CD4-positive, alpha-beta memory T cell (primary cell): ENCODE data around the gene C19orf12. TPM values are rescaled to one million over a fixed set of nuclear protein-coding genes. Genes with fewer than 3 reads are reported as not detected.

Experiments
- CTCF ChIA-PET: fragments of 350-600 bp; sonication (Branson Sonifier 250); formaldehyde crosslinking; loops from one replicate; lab custom pipeline; 2021; ENCODE audit warnings: inconsistent platforms; ENCODE audit not compliant: partially characterized antibody; lab: Charles Lee
- POLR2A ChIA-PET: fragments of 350-600 bp; sonication (Branson Sonifier 250); formaldehyde crosslinking; loops from one replicate; lab custom pipeline; 2021; ENCODE audit not compliant: partially characterized antibody; lab: Charles Lee
- DNase-seq, 5 donors: peaks; one replicate each; pipeline versions ENCODE4 v3.0.0 to v3.0.0-alpha.2; 2020 to 2022; ENCODE audit warnings: mixed read lengths in 1 of 5
- H3K27ac ChIP-seq: one replicate; pipeline ENCODE4 v1.7.0; 2013; ENCODE audit warnings: low read depth, low read length
- H3K27me3 ChIP-seq: 2 replicates; pipeline ENCODE4 v1.7.0; 2013; ENCODE audit warnings: mild to moderate bottlenecking, low read length, moderate library complexity; ENCODE audit not compliant: insufficient read depth
- H3K36me3 ChIP-seq: 2 replicates; pipeline ENCODE4 v1.7.0; 2013; ENCODE audit warnings: mild to moderate bottlenecking, low read length, moderate library complexity; ENCODE audit not compliant: insufficient read depth
- H3K4me1 ChIP-seq: 2 replicates; pipeline ENCODE4 v1.7.0; 2013; ENCODE audit warnings: mild to moderate bottlenecking, low read length, moderate library complexity; ENCODE audit not compliant: insufficient read depth
- H3K4me3 ChIP-seq, 2 donors: one replicate each; pipeline ENCODE4 v1.7.0; 2013; ENCODE audit warnings: low read length in 2 of 2, mild to moderate bottlenecking in 1 of 2
- H3K9me3 ChIP-seq, 2 donors: one replicate each; pipeline ENCODE4 v1.7.0; 2013; ENCODE audit warnings: low read length in 2 of 2, control low read depth in 1 of 2; ENCODE audit not compliant: control insufficient read depth in 1 of 2
- H3K27ac Mint-ChIP-seq, 7 donors: one replicate each; pipeline ENCODE4 v1.8.0; 2020 to 2021; ENCODE audit warnings: mixed read lengths in 7 of 7, mild to moderate bottlenecking in 6 of 7, inconsistent platforms in 3 of 7, moderate library complexity in 3 of 7
- H3K27me3 Mint-ChIP-seq, 2 donors: one replicate each; pipeline ENCODE4 v1.8.0; 2020 to 2021; ENCODE audit warnings: mixed read lengths in 2 of 2
- H3K36me3 Mint-ChIP-seq, 2 donors: one replicate each; pipeline ENCODE4 v1.8.0; 2020 to 2021; ENCODE audit warnings: mixed read lengths in 2 of 2, inconsistent platforms in 1 of 2, mild to moderate bottlenecking in 1 of 2
- H3K4me1 Mint-ChIP-seq, 4 donors: one replicate each; pipeline ENCODE4 v1.8.0; 2020 to 2021; ENCODE audit warnings: mixed read lengths in 4 of 4, mild to moderate bottlenecking in 1 of 4
- H3K4me3 Mint-ChIP-seq, 8 donors: one replicate each; pipeline ENCODE4 v1.8.0; 2020 to 2021; ENCODE audit warnings: mixed read lengths in 8 of 8, mild to moderate bottlenecking in 7 of 8, moderate library complexity in 6 of 8, inconsistent platforms in 3 of 8
- H3K9me3 Mint-ChIP-seq, 8 donors: one replicate each; pipeline ENCODE4 v1.8.0; 2020 to 2021; ENCODE audit warnings: mixed read lengths in 8 of 8, mild to moderate bottlenecking in 5 of 8, inconsistent platforms in 3 of 8, moderate library complexity in 1 of 8
- intact Hi-C: fragments of 100-400 bp; cut with micrococcal nuclease; formaldehyde crosslinking; loops from one replicate; pipeline ENCODE4 v1.15.1; 2023
- polyA plus RNA-seq, 2 donors: library from polyadenylated mRNA; unstranded; fragments of 300-500 nt; fragmentation: Illumina TruSeq; gene quantifications; one replicate each; pipeline ENCODE4 v1.2.3, GENCODE V29; 2021
- total RNA-seq, 2 experiments: library from RNA; stranded (reverse); gene quantifications; one replicate each; pipeline ENCODE4 v1.2.3, GENCODE V29; 2021

Gene C19orf12
- total and polyA plus RNA-seq, 4 experiments from 2014 or later = 22.7 to 30.1 (median 26.4) TPM

DNA sequence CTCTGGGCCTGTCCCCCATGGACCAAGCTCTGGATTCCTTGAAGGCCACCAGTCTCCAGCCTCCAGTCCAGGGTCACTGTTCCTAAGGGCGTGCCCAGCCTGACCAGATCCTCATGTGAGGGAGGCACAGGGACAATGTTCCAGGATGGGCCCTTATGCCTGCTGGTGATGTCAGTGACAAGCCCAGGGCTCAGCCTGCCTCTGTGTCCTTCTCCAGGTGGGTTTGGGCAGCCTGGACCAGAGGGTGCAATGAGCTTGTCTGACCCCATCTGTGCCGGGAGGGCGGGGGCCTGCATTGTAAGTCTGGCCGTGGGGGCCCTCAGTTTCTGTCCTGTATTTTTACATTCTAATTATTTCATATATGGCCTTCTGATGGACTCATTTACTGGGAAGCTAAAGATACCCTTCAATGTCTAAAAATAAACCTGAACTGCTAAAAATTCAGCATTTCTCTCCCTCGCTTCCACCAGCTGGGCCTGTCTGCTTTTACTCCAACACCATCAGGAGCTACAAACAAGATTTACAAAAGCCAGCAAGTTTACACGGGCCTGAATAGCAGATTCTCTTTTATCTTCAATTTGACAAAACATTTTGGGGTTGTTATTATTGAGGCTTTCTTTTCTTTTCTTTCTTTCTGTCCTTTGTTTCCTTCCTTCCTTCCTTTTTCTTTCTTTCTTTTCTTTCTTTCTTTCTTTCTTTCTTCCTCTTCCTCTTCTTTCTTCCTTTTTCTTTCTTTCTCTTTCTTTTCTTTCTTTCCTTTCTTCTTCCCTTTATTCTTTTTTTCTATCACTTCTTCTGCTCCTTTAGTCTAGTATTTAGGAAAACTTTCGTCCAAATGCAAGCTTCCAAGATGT is 34.2 kb upstream of the C19orf12 start:
- Histone ChIP-seq H3K9me3 (no peaks in the 10 kb centered on the region), H3K27me3 (no peaks in the 10 kb centered on the region), H3K27ac (no peak overlapping the region), H3K4me3 (no peak overlapping the region), H3K36me3 (no peaks in the 10 kb centered on the region), H3K4me1 (no peaks in the 10 kb centered on the region)
- H3K4me3 Mint-ChIP-seq = no peak overlapping the region
- no peaks in the 10 kb centered on the region for H3K9me3 Mint-ChIP-seq
- ChIA-PET POLR2A (no interaction called here), CTCF (interaction anchor here (0.6 to 1.2 kb wide), 3 partner anchors 11 to 124 kb away, joined by 3 to 6 read pairs (median 3); no protein-coding TSS in a partner anchor)
- H3K27me3 Mint-ChIP-seq = peaks cover 7 to 8% of the 10 kb centered on the region in 2 donors
- intact Hi-C loops = no loop called here
- H3K27ac Mint-ChIP-seq = peak overlapping the region in 1 of 7 donors; percentile 15
- DNase-seq = no peak
- H3K4me1 Mint-ChIP-seq = no peaks in the 10 kb centered on the region
- no peaks in the 10 kb centered on the region for H3K36me3 Mint-ChIP-seq

GRCh38 chr19:29745253-29745652 is 30.2 kb upstream of the C19orf12 start:
- H3K9me3 ChIP-seq = no peaks in the 10 kb centered on the region
- DNase-seq = no peak
- H3K27ac Mint-ChIP-seq = no peak overlapping the region
- H3K4me1 ChIP-seq = no peaks in the 10 kb centered on the region
- no peaks in the 10 kb centered on the region for H3K27me3 ChIP-seq
- H3K4me3 ChIP-seq = no peak overlapping the region
- no peak overlapping the region for H3K27ac ChIP-seq
- CTCF ChIA-PET = no interaction called here
- POLR2A ChIA-PET = no interaction called here
- intact Hi-C loops = no loop called here
- H3K9me3 Mint-ChIP-seq = no peaks in the 10 kb centered on the region
- no peaks in the 10 kb centered on the region for H3K36me3 ChIP-seq
- no peaks in the 10 kb centered on the region for H3K4me1 Mint-ChIP-seq
- H3K36me3 Mint-ChIP-seq = no peaks in the 10 kb centered on the region
- H3K4me3 Mint-ChIP-seq = no peak overlapping the region
- peaks cover 2 to 5% of the 10 kb centered on the region in 2 donors for H3K27me3 Mint-ChIP-seq

GRCh38 chr19:29743681-29744080 is 28.6 kb upstream of the C19orf12 start:
- ChIA-PET CTCF (interaction anchor here (1.0 to 2.0 kb wide), 3 partner anchors 16 to 115 kb away, joined by 4 to 7 read pairs (median 5); no protein-coding TSS in a partner anchor), POLR2A (no interaction called here)
- no peak overlapping the region for H3K27ac ChIP-seq
- H3K4me3 Mint-ChIP-seq = no peak overlapping the region
- no peak overlapping the region for H3K4me3 ChIP-seq
- intact Hi-C loops = no loop called here
- H3K27me3 Mint-ChIP-seq = peaks cover 0 to 6% of the 10 kb centered on the region in 2 donors
- no peaks in the 10 kb centered on the region for H3K4me1 Mint-ChIP-seq
- no peak overlapping the region for H3K27ac Mint-ChIP-seq
- no peaks in the 10 kb centered on the region for H3K36me3 ChIP-seq
- H3K4me1 ChIP-seq = no peaks in the 10 kb centered on the region
- DNase-seq = no peak
- H3K9me3 ChIP-seq = no peaks in the 10 kb centered on the region
- no peaks in the 10 kb centered on the region for H3K9me3 Mint-ChIP-seq
- H3K36me3 Mint-ChIP-seq = no peaks in the 10 kb centered on the region
- no peaks in the 10 kb centered on the region for H3K27me3 ChIP-seq

- ChIA-PET POLR2A (no interaction called here), CTCF (interaction anchor here (1.7 kb wide), 1 partner anchor 15 kb away, joined by 3 read pairs; no protein-coding TSS in a partner anchor)
- intact Hi-C loops = no loop called here
- H3K4me1 Mint-ChIP-seq = no peaks in the 10 kb centered on the region
- no peaks in the 10 kb centered on the region for H3K36me3 Mint-ChIP-seq
- peaks cover 2 to 6% of the 10 kb centered on the region in 2 donors for H3K27me3 Mint-ChIP-seq
- no peak overlapping the region for H3K27ac ChIP-seq
- DNase-seq = no peak
- H3K4me1 ChIP-seq = no peaks in the 10 kb centered on the region
- H3K9me3 ChIP-seq = no peaks in the 10 kb centered on the region
- no peaks in the 10 kb centered on the region for H3K9me3 Mint-ChIP-seq
- H3K4me3 Mint-ChIP-seq = no peak overlapping the region
- H3K4me3 ChIP-seq = no peak overlapping the region
- no peaks in the 10 kb centered on the region for H3K27me3 ChIP-seq
- H3K27ac Mint-ChIP-seq = no peak overlapping the region
- H3K36me3 ChIP-seq = no peaks in the 10 kb centered on the region
These were observed 26.7 kb upstream of the C19orf12 start for GRCh38 chr19:29741776-29742175.

- CTCF ChIA-PET = no interaction called here
- Mint-ChIP-seq H3K9me3 (no peaks in the 10 kb centered on the region), H3K27ac (no peak overlapping the region), H3K4me1 (no peaks in the 10 kb centered on the region), H3K36me3 (no peaks in the 10 kb centered on the region), H3K27me3 (peaks cover 2 to 6% of the 10 kb centered on the region in 2 donors), H3K4me3 (no peak overlapping the region)
- DNase-seq = no peak
- Histone ChIP-seq H3K36me3 (no peaks in the 10 kb centered on the region), H3K27me3 (no peaks in the 10 kb centered on the region), H3K4me3 (no peak overlapping the region), H3K27ac (no peak overlapping the region), H3K9me3 (no peaks in the 10 kb centered on the region), H3K4me1 (no peaks in the 10 kb centered on the region)
- POLR2A ChIA-PET = no interaction called here
- intact Hi-C loops = no loop called here
These were observed 26.2 kb upstream of the C19orf12 start for GRCh38 chr19:29741226-29741625.

GRCh38 chr19:29737461-29738000 is 22.5 kb upstream of the C19orf12 start:
- H3K27me3 Mint-ChIP-seq = peaks cover 2 to 10% of the 10 kb centered on the region in 2 donors

DNA sequence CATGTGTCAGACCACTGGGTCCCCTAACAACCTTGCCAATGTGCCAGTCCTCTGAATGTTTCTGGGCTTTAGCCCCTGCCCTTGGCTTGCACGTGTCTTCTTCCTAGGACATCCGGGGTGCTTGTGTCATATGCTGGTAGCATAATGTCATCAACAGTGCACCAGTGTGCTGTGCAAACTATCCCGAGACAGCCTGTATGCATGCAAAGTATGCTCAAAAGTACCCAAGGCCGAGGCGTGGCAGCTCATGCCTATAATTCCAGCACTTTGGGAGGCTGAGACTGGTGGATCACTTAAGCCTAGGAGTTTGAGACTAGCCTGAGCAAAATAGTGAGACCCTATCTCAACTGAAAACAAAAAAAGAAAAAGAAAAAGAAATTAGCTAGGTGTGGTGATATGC is 20.8 kb upstream of the C19orf12 start:
- Mint-ChIP-seq H3K36me3 (no peaks in the 10 kb centered on the region), H3K4me3 (no peak overlapping the region), H3K4me1 (no peaks in the 10 kb centered on the region), H3K27me3 (peaks cover 3 to 12% of the 10 kb centered on the region in 2 donors), H3K27ac (no peak overlapping the region), H3K9me3 (no peaks in the 10 kb centered on the region)
- no peaks in the 10 kb centered on the region for H3K36me3 ChIP-seq
- ChIA-PET POLR2A (no interaction called here), CTCF (interaction anchor here (0.8 to 1.3 kb wide), 6 partner anchors 10 to 138 kb away, joined by 3 read pairs; no protein-coding TSS in a partner anchor)
- H3K27me3 ChIP-seq = no peaks in the 10 kb centered on the region
- no peak overlapping the region for H3K4me3 ChIP-seq
- DNase-seq = no peak
- intact Hi-C loops = no loop called here
- no peaks in the 10 kb centered on the region for H3K4me1 ChIP-seq
- no peaks in the 10 kb centered on the region for H3K9me3 ChIP-seq
- no peak overlapping the region for H3K27ac ChIP-seq

More at GRCh38 chr19:29737461-29738000, 22.5 kb upstream of the C19orf12 start:
- no peaks in the 10 kb centered on the region for H3K27me3 ChIP-seq
- H3K36me3 ChIP-seq = no peaks in the 10 kb centered on the region
- Mint-ChIP-seq H3K9me3 (no peaks in the 10 kb centered on the region), H3K36me3 (no peaks in the 10 kb centered on the region), H3K27ac (no peak overlapping the region), H3K4me1 (no peaks in the 10 kb centered on the region), H3K4me3 (no peak overlapping the region)
- H3K9me3 ChIP-seq = no peaks in the 10 kb centered on the region
- ChIA-PET POLR2A (no interaction called here), CTCF (interaction anchor here (1.3 kb wide), 1 partner anchor 22 kb away, joined by 3 read pairs; no protein-coding TSS in a partner anchor)
- intact Hi-C loops = no loop called here
- H3K27ac ChIP-seq = no peak overlapping the region
- DNase-seq = no peak
- no peaks in the 10 kb centered on the region for H3K4me1 ChIP-seq
- no peak overlapping the region for H3K4me3 ChIP-seq
